HG02981 (cell line): ENCODE data around the gene PNKD.

Experiments used
- ATAC-seq: cut with Tn5 transposase; IDR thresholded peaks from one replicate; pipeline ENCODE4 v1.9.1; 2021; ENCODE audit warnings: mild to moderate bottlenecking, moderate library complexity; ENCODE audit not compliant: unreplicated experiment

PNKD gene

GRCh38 chr2:218368621-218369153, 98.4 kb downstream of the PNKD start:
- ATAC-seq, result no peak

GRCh38 chr2:218369330-218369729, 99.0 kb downstream of the PNKD start:
- ATAC-seq, result no peak

GRCh38 chr2:218370410-218371063, 100.2 kb downstream of the PNKD start:
- no peak for ATAC-seq

GRCh38 chr2:218371983-218372350, 101.6 kb downstream of the PNKD start:
- ATAC-seq, result no peak

GRCh38 chr2:218374795-218375194, 104.5 kb downstream of the PNKD start:
- no peak for ATAC-seq

GRCh38 chr2:218375212-218375611, 104.9 kb downstream of the PNKD start:
- no peak for ATAC-seq

GRCh38 chr2:218378053-218378452, 107.7 kb downstream of the PNKD start:
- ATAC-seq, result no peak

- ATAC-seq, result no peak
These were observed 111.6 kb downstream of the PNKD start, which contains the start of gene SLC11A1 for GRCh38 chr2:218381916-218382366. SLC11A1 (plus strand) TSS chr2:218382273; CDS start chr2:218382369, 96 bp downstream.

- no peak for ATAC-seq
These were observed 112.5 kb downstream of the PNKD start for GRCh38 chr2:218382785-218383184.

GRCh38 chr2:218383892-218384519, 113.7 kb downstream of the PNKD start:
- ATAC-seq, result no peak

GRCh38 chr2:218384975-218385374, 114.7 kb downstream of the PNKD start:
- ATAC-seq, result no peak

GRCh38 chr2:218386505-218387368, 116.4 kb downstream of the PNKD start:
- no peak for ATAC-seq

- no peak for ATAC-seq
These were observed 117.3 kb downstream of the PNKD start for GRCh38 chr2:218387369-218388194.

- ATAC-seq, result no peak
These were observed 119.2 kb downstream of the PNKD start for GRCh38 chr2:218389333-218390150.

GRCh38 chr2:218391202-218391601, 120.9 kb downstream of the PNKD start:
- no peak for ATAC-seq

GRCh38 chr2:218392459-218392858, 122.1 kb downstream of the PNKD start:
- no peak for ATAC-seq

GRCh38 chr2:218392891-218393462, 122.7 kb downstream of the PNKD start:
- no peak for ATAC-seq

GRCh38 chr2:218393750-218394290, 123.5 kb downstream of the PNKD start:
- ATAC-seq, result no peak
